Parathyroid adenoma (tissue), 2 donors: Measurements from ENCODE around the gene TSHR.

Source experiments
- H2AFZ ChIP-seq: fragments of 300-600 bp; sonication (generic); one replicate; pipeline ENCODE4 v1.7.0; 2017; ENCODE audit warnings: antibody characterized with exemption, mild to moderate bottlenecking
- H3K27ac ChIP-seq: fragments of 300-600 bp; sonication (generic); one replicate; pipeline ENCODE4 v1.7.0; 2017
- H3K27me3 ChIP-seq: fragments of 300-600 bp; sonication (generic); one replicate; pipeline ENCODE4 v1.7.0; 2017; ENCODE audit warnings: low read length; ENCODE audit not compliant: control insufficient read depth, insufficient read depth
- H3K36me3 ChIP-seq: fragments of 300-600 bp; sonication (generic); one replicate; pipeline ENCODE4 v1.7.0; 2017; ENCODE audit warnings: low read length; ENCODE audit not compliant: control insufficient read depth, insufficient read depth
- H3K4me1 ChIP-seq: fragments of 300-600 bp; sonication (generic); one replicate; pipeline ENCODE4 v1.7.0; 2017; ENCODE audit warnings: control low read depth
- H3K4me2 ChIP-seq: fragments of 300-600 bp; sonication (generic); one replicate; pipeline ENCODE4 v1.7.0; 2017; ENCODE audit warnings: low read length
- H3K4me3 ChIP-seq: fragments of 300-600 bp; sonication (generic); one replicate; pipeline ENCODE4 v1.7.0; 2017; ENCODE audit warnings: low read depth, low read length
- H3K79me2 ChIP-seq: fragments of 300-600 bp; sonication (generic); one replicate; pipeline ENCODE4 v1.7.0; 2017; ENCODE audit warnings: control low read depth
- H3K9ac ChIP-seq: fragments of 300-600 bp; sonication (generic); one replicate; pipeline ENCODE4 v1.7.0; 2017; ENCODE audit warnings: mild to moderate bottlenecking
- H3K9me3 ChIP-seq: fragments of 300-600 bp; sonication (generic); one replicate; pipeline ENCODE4 v1.7.0; 2017; ENCODE audit warnings: low read length; ENCODE audit not compliant: control insufficient read depth
- CTCF ChIP-seq: fragments of 300-600 bp; sonication (generic); IDR thresholded peaks from one replicate; pipeline ENCODE4 v1.7.0; 2017; ENCODE audit warnings: antibody characterized with exemption, mild to moderate bottlenecking
- donor health status: primary hyperparathyroidism.

Gene TSHR

GRCh38 chr14:80996049-80996901 is 40.9 kb downstream of the TSHR start:
- no peak overlapping the region for H3K9ac ChIP-seq
- no peaks in the 10 kb centered on the region for H3K9me3 ChIP-seq

GRCh38 chr14:81001447-81001846 is 46.0 kb downstream of the TSHR start:
- Histone ChIP-seq H3K27ac (no peak overlapping the region), H3K4me2 (no peak overlapping the region), H3K79me2 (no peaks in the 10 kb centered on the region), H3K9me3 (no peaks in the 10 kb centered on the region), H3K27me3 (no peaks in the 10 kb centered on the region), H2AFZ (no peak overlapping the region), H3K4me3 (no peak overlapping the region), H3K36me3 (no peaks in the 10 kb centered on the region), H3K9ac (no peak overlapping the region), H3K4me1 (no peaks in the 10 kb centered on the region)
- no peak for TF ChIP-seq CTCF

More at GRCh38 chr14:80996049-80996901, 40.9 kb downstream of the TSHR start:
- Histone ChIP-seq H3K27ac (no peak overlapping the region), H3K4me1 (no peaks in the 10 kb centered on the region), H3K4me3 (no peak overlapping the region), H2AFZ (no peak overlapping the region), H3K79me2 (no peaks in the 10 kb centered on the region), H3K27me3 (no peaks in the 10 kb centered on the region), H3K36me3 (no peaks in the 10 kb centered on the region), H3K4me2 (no peak overlapping the region)
- peak; percentile 63 for TF ChIP-seq CTCF

GRCh38 chr14:81004575-81004974 is 49.2 kb downstream of the TSHR start:
- H3K79me2 ChIP-seq: no peaks in the 10 kb centered on the region
- no peak overlapping the region for H2AFZ ChIP-seq
- H3K4me3 ChIP-seq: no peak overlapping the region
- H3K27me3 ChIP-seq: no peaks in the 10 kb centered on the region
- TF ChIP-seq CTCF: no peak
- no peak overlapping the region for H3K4me2 ChIP-seq
- H3K27ac ChIP-seq: no peak overlapping the region
- H3K9me3 ChIP-seq: no peaks in the 10 kb centered on the region
- H3K9ac ChIP-seq: no peak overlapping the region
- no peaks in the 10 kb centered on the region for H3K4me1 ChIP-seq
- H3K36me3 ChIP-seq: no peaks in the 10 kb centered on the region

GRCh38 chr14:81005540-81006228 is 50.3 kb downstream of the TSHR start:
- H3K4me2 ChIP-seq: no peak overlapping the region
- no peaks in the 10 kb centered on the region for H3K36me3 ChIP-seq
- no peaks in the 10 kb centered on the region for H3K79me2 ChIP-seq
- no peak overlapping the region for H2AFZ ChIP-seq
- H3K4me1 ChIP-seq: no peaks in the 10 kb centered on the region
- TF ChIP-seq CTCF: no peak
- no peak overlapping the region for H3K27ac ChIP-seq
- H3K27me3 ChIP-seq: no peaks in the 10 kb centered on the region
- H3K9me3 ChIP-seq: no peaks in the 10 kb centered on the region
- H3K4me3 ChIP-seq: no peak overlapping the region
- no peak overlapping the region for H3K9ac ChIP-seq
